IMR-90 (cell line): ENCODE results near the gene NDUFA5. TPM values are rescaled to one million over a fixed set of nuclear protein-coding genes. Genes with fewer than 3 reads are reported as not detected.

Source experiments
- ATAC-seq: fragments of 200-7000 bp; cut with Tn5 transposase; 2 replicates; pipeline ENCODE4 v1.9.1; 2020; ENCODE audit warnings: low read depth, mild to moderate bottlenecking, moderate library complexity
- Bru-seq: library from RNA; stranded (reverse); fragments of 400-500 nt; gene quantifications from one replicate; lab custom pipeline; 2021; lab: Mats Ljungman, UMichigan
- BruChase-seq, 2 experiments: library from RNA; stranded (reverse); fragments of 400-500 nt; gene quantifications; one replicate each; lab custom pipeline; 2021; lab: Mats Ljungman, UMichigan
- BruUV-seq: library from RNA; stranded (reverse); fragments of 400-500 nt; replicated peaks from 2 replicates; lab custom pipeline; 2021; lab: Mats Ljungman, UMichigan
- CTCF ChIA-PET: fragments of 300-600 bp; formaldehyde crosslinking; extraction: SDS; loops from one replicate; lab custom pipeline; 2021; ENCODE audit warnings: antibody characterized with exemption; lab: Yijun Ruan, JAX
- POLR2A ChIA-PET: fragments of 300-600 bp; sonication (Branson Sonifier 250); formaldehyde crosslinking; loops from one replicate; lab custom pipeline; 2022; ENCODE audit warnings: antibody characterized with exemption; ENCODE audit not compliant: unreplicated experiment; lab: Charles Lee
- DNase-seq: peaks from one replicate; pipeline ENCODE4 v3.0.0; 2013
- H2AFZ ChIP-seq: replicated peaks from 2 replicates; pipeline ENCODE3; 2013; ENCODE audit warnings: low read length, mild to moderate bottlenecking; ENCODE audit not compliant: poor library complexity
- H2AK5ac ChIP-seq: 2 replicates; pipeline ENCODE4 v1.6.1; 2013; ENCODE audit warnings: low read depth, low read length, inconsistent platforms
- H2AK9ac ChIP-seq: replicated peaks from 2 replicates; pipeline ENCODE3; 2013; ENCODE audit warnings: mild to moderate bottlenecking, low read depth, low read length, moderate library complexity; ENCODE audit not compliant: poor library complexity
- H2BK120ac ChIP-seq: 2 replicates; pipeline ENCODE4 v1.6.1; 2013; ENCODE audit warnings: low read depth, low read length, inconsistent platforms
- H2BK15ac ChIP-seq: 3 replicates; pipeline ENCODE4 v1.6.1; 2013; ENCODE audit warnings: low read depth, low read length, inconsistent platforms
- H2BK20ac ChIP-seq: 2 replicates; pipeline ENCODE4 v1.6.1; 2013; ENCODE audit warnings: low read depth, mild to moderate bottlenecking, inconsistent platforms, low read length, moderate library complexity
- H2BK5ac ChIP-seq: 2 replicates; pipeline ENCODE4 v1.6.1; 2013; ENCODE audit warnings: mild to moderate bottlenecking, low read depth, low read length, inconsistent platforms; ENCODE audit not compliant: poor library complexity, severe bottlenecking
- H3K14ac ChIP-seq: replicated peaks from 2 replicates; pipeline ENCODE4 v1.6.1; 2013; ENCODE audit warnings: low read depth, low read length, inconsistent platforms
- H3K18ac ChIP-seq: 2 replicates; pipeline ENCODE4 v1.6.1; 2013; ENCODE audit warnings: low read depth, low read length, control low read depth
- H3K23ac ChIP-seq: 2 replicates; pipeline ENCODE4 v1.6.1; 2013; ENCODE audit warnings: low read depth, low read length, inconsistent platforms
- H3K27ac ChIP-seq: 2 replicates; pipeline ENCODE4 v1.5.1; 2013; ENCODE audit warnings: mild to moderate bottlenecking, control low read depth, low read length; ENCODE audit not compliant: insufficient read depth
- H3K27me3 ChIP-seq: 2 replicates; pipeline ENCODE4 v1.6.1; 2013; ENCODE audit warnings: low read length; ENCODE audit not compliant: control insufficient read depth, insufficient read depth
- H3K36me3 ChIP-seq: 2 replicates; pipeline ENCODE4 v1.6.1; 2013; ENCODE audit warnings: low read length, mixed read lengths; ENCODE audit not compliant: control insufficient read depth, insufficient read depth
- H3K4ac ChIP-seq: 2 replicates; pipeline ENCODE4 v1.6.1; 2013; ENCODE audit warnings: low read depth, low read length, inconsistent platforms
- H3K4me1 ChIP-seq: 2 replicates; pipeline ENCODE4 v1.6.1; 2013; ENCODE audit warnings: low read length, mixed read lengths; ENCODE audit not compliant: control insufficient read depth, insufficient read depth
- H3K4me2 ChIP-seq: 2 replicates; pipeline ENCODE4 v1.6.1; 2013; ENCODE audit warnings: low read depth, mild to moderate bottlenecking, control low read depth, low read length, moderate library complexity
- H3K4me3 ChIP-seq: 2 replicates; pipeline ENCODE4 v1.5.1; 2013; ENCODE audit warnings: low read depth, mild to moderate bottlenecking, control low read depth, low read length, moderate library complexity; ENCODE audit not compliant: insufficient read depth
- H3K56ac ChIP-seq: 2 replicates; pipeline ENCODE4 v1.6.1; 2013; ENCODE audit warnings: low read length, inconsistent platforms; ENCODE audit not compliant: insufficient read depth; ENCODE audit errors: extremely low read depth
- H3K79me1 ChIP-seq, 2 experiments: 2 replicates each; pipeline ENCODE4 v1.6.1; 2013; ENCODE audit warnings: low read length in 2 of 2, inconsistent platforms in 1 of 2, low read depth in 1 of 2
- H3K9ac ChIP-seq: 2 replicates; pipeline ENCODE4 v1.6.1; 2013; ENCODE audit warnings: low read depth, low read length, control low read depth
- H3K9me1 ChIP-seq: 2 replicates; pipeline ENCODE4 v1.6.1; 2013; ENCODE audit warnings: low read length, inconsistent platforms; ENCODE audit not compliant: insufficient read depth
- H3K9me3 ChIP-seq: 2 replicates; pipeline ENCODE4 v1.6.1; 2013; ENCODE audit warnings: low read length; ENCODE audit not compliant: control insufficient read depth, insufficient read depth
- H4K20me1 ChIP-seq: 2 replicates; pipeline ENCODE4 v1.6.1; 2013; ENCODE audit warnings: low read length, inconsistent platforms; ENCODE audit not compliant: insufficient read depth
- H4K5ac ChIP-seq: 2 replicates; pipeline ENCODE4 v1.6.1; 2013; ENCODE audit warnings: mild to moderate bottlenecking, low read depth, low read length, control low read depth
- H4K8ac ChIP-seq, 2 experiments: 2 replicates each; pipeline ENCODE4 v1.6.1; 2013; ENCODE audit warnings: low read depth in 2 of 2, low read length in 2 of 2, control low read depth in 1 of 2, inconsistent platforms in 1 of 2
- H4K91ac ChIP-seq: 2 replicates; pipeline ENCODE4 v1.6.1; 2013; ENCODE audit warnings: low read depth, low read length, inconsistent platforms; ENCODE audit not compliant: insufficient read depth
- MAZ ChIP-seq: IDR thresholded peaks from 2 replicates; pipeline ENCODE4 v1.6.1; 2012; ENCODE audit warnings: low read depth, mild to moderate bottlenecking, low read length, improper control_type of control experiment, moderate library complexity, borderline replicate concordance
- MXI1 ChIP-seq: IDR thresholded peaks from 2 replicates; pipeline ENCODE4 v1.6.1; 2012; ENCODE audit warnings: low read depth, mild to moderate bottlenecking, low read length, moderate library complexity, borderline replicate concordance
- NFE2L2 ChIP-seq: fragments of 150-350 bp; IDR thresholded peaks from 2 replicates; pipeline ENCODE4 v1.6.1; 2016; ENCODE audit warnings: low read depth, mild to moderate bottlenecking, low read length
- POLR2A ChIP-seq: IDR thresholded peaks from 2 replicates; pipeline ENCODE4 v1.6.1; 2012; ENCODE audit warnings: mild to moderate bottlenecking, low read depth, low read length
- RAD21 ChIP-seq: IDR thresholded peaks from 2 replicates; pipeline ENCODE4 v1.6.1; 2012; ENCODE audit warnings: low read length, improper control_type of control experiment
- WGBS, 2 experiments: methylation state at CpG; one replicate each; pipeline versions ENCODE4 v1.1.5 to v1.1.7; 2013; ENCODE audit warnings: missing lambda C conversion rate in 2 of 2; ENCODE audit not compliant: insufficient read length in 1 of 2; ENCODE audit errors: extremely low coverage in 2 of 2; 5-methylcytosine and 5-hydroxymethylcytosine counted together
- dilution Hi-C: fragments of 300-500 bp; cut with HindIII; formaldehyde crosslinking; loops from one replicate; pipeline ENCODE4 v1.14.3; 2018; ENCODE audit warnings: low sequenced_read_pairs; ENCODE audit not compliant: unreplicated experiment
- in situ Hi-C: fragments of 300-500 bp; cut with MboI; formaldehyde crosslinking; loops from 3 replicates; pipeline ENCODE4 v1.14.3; 2019; ENCODE audit warnings: low sequenced_read_pairs, inconsistent platforms, mixed read lengths
- intact Hi-C: fragments of 100-400 bp; cut with micrococcal nuclease; formaldehyde crosslinking; loops from 2 replicates; pipeline ENCODE4 v1.10.0; 2022
- long read RNA-seq: library from polyadenylated mRNA; unstranded; transcript quantifications from one replicate; pipeline ENCODE4 v2.0.0, GENCODE V29; 2021; ENCODE audit not compliant: unreplicated experiment
- polyA plus RNA-seq, 3 experiments: library from polyadenylated mRNA; depleted of rRNA; stranded (reverse); fragments of >200 nt; gene quantifications; 2 replicates each; pipeline ENCODE4 v1.2.3, GENCODE V29; 2012; ENCODE audit warnings: low replicate concordance in 1 of 3
- total RNA-seq: library from RNA; depleted of rRNA; stranded (reverse); fragments of >200 nt; gene quantifications from 2 replicates; pipeline ENCODE4 v1.2.3, GENCODE V29; 2012; rRNA removed
- TF ChIP-seq, protein P1 (sequence below): fragments of 150-350 bp; IDR thresholded peaks from 2 replicates; pipeline ENCODE4 v1.6.1; 2017; ENCODE audit warnings: mild to moderate bottlenecking, antibody characterized with exemption, low read length, low read depth

The NDUFA5 gene
- 2.9 and 14.4 TPM in 2 replicates for total RNA-seq
- polyA plus RNA-seq (2012; rRNA removed), result 9.0 and 12.1 TPM in 2 replicates
- polyA plus RNA-seq (2012; cell fraction: cytosol; rRNA removed), result 0.48 and 0.86 TPM in 2 replicates
- polyA plus RNA-seq (2012; cell fraction: nucleus; rRNA removed; ENCODE audit: low replicate concordance), result 0.32 and 3.0 TPM in 2 replicates
- Bru-seq, nascent RNA, result percentile 66 among the genes with signal in this experiment
- BruChase-seq, experiment 1, labeled RNA remaining after a 6-hour chase, result percentile 61 among the genes with signal in this experiment
- BruChase-seq, experiment 2, labeled RNA remaining after a 2-hour chase, result percentile 57 among the genes with signal in this experiment
- long read RNA-seq, transcript NDUFA5-201 (5 exons, 1,901 nt), result major isoform, 71 of 78 reads
- long read RNA-seq, partial matches to known transcripts, result 1 of 78 reads
- long read RNA-seq, other reads (novel, unspliced or antisense), result 2 of 78 reads

DNA sequence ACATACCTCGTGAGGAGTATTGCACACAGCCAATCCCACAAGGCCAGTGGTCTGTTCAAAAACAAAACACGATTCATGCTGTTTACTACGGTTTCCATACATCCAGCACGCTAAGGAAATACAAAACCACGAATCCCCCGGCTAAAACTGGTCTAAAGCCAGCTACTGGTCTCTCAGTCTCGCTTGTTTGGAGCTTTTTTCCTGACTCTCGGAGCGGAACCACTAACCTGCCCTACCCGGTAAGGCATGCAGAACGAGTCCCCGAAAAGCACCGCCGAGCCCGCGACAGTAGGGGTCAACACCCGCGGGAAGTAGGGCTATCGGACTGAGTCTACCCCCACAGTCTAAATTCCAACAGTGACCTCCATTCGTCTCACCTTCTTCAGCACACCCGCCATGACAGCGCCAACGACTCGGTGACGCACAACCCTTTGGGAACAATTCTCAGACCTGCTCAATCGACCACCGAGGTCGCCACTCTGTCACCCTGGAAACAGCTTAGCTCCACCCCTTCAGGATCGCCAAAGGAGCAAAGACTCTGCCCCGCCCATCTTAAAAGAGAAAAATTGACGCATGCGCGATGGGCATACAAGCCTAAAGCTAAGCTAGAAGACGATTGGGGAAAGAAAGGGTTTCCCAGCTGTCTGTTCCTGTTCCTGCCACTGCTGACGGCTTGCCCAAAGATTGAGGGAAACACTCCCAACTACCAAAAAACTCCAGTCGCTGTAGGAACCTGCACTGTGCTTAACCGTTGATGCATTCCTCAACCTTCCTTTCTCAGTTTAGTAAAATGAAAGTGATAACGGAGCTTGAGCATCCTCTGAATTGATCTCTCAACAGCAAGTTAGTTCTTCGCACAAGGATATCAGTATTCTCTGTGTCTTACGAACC is at the start of gene NDUFA5:
Gene NDUFA5 (minus strand): TSS at position 421 of the 891 bp plus-strand sequence. CDS start 23 bp downstream, at position 398.
- Histone ChIP-seq H4K5ac (peak within 1 kb of the TSS; percentile 84), H2AK5ac (no peak within 1 kb of the TSS; the same call in 1 of the 2 replicates), H2AFZ (peak within 1 kb of the TSS; percentile 97), H3K9me1 (no peaks in the 10 kb centered on the region; the same call in 1 of the 2 replicates), H2BK20ac (peak within 1 kb of the TSS; percentile 62), H3K79me1 (peaks cover 11 to 25% of the 10 kb centered on the region in 2 experiments), H3K14ac (peak within 1 kb of the TSS; percentile 98), H3K36me3 (peaks cover 2% of the 10 kb centered on the region), H3K4me1 (no peaks in the 10 kb centered on the region), H3K23ac (peak within 1 kb of the TSS; percentile 88), H4K91ac (peak within 1 kb of the TSS; percentile 87), H3K27ac (peak within 1 kb of the TSS; percentile 72), H3K4me3 (peak within 1 kb of the TSS; percentile 66), H3K18ac (peak within 1 kb of the TSS; percentile 75), H3K9me3 (no peaks in the 10 kb centered on the region), H3K4ac (peak within 1 kb of the TSS; percentile 87), H3K9ac (peak within 1 kb of the TSS; percentile 84), H3K4me2 (peak within 1 kb of the TSS; percentile 84), H3K56ac (peak within 1 kb of the TSS; percentile 72; the same call in 1 of the 2 replicates), H4K8ac (peak within 1 kb of the TSS; percentile 87 to 95), H4K20me1 (no peaks in the 10 kb centered on the region), H2BK120ac (peak within 1 kb of the TSS; percentile 88), H2BK5ac (peak within 1 kb of the TSS; percentile 77), H2BK15ac (peak within 1 kb of the TSS; percentile 77; the same call in 2 of the 3 replicates), H2AK9ac (peak within 1 kb of the TSS; percentile 68), H3K27me3 (no peaks in the 10 kb centered on the region)
- TF ChIP-seq MAZ, result peak; percentile 44; the same call in 1 of the 2 replicates
- TF ChIP-seq MXI1, result 0 out of 2 replicates have a peak, but pooled peaks have one; percentile 54
- TF ChIP-seq, protein P1, sequence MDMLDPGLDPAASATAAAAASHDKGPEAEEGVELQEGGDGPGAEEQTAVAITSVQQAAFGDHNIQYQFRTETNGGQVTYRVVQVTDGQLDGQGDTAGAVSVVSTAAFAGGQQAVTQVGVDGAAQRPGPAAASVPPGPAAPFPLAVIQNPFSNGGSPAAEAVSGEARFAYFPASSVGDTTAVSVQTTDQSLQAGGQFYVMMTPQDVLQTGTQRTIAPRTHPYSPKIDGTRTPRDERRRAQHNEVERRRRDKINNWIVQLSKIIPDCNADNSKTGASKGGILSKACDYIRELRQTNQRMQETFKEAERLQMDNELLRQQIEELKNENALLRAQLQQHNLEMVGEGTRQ, result no peak
- no peak for TF ChIP-seq RAD21
- TF ChIP-seq NFE2L2, result no peak
- peak; percentile 64; the same call in 1 of the 2 replicates for TF ChIP-seq POLR2A
- in situ Hi-C loops (no loop called here), intact Hi-C loops (loop anchor here (1.0 to 5.0 kb wide), 3 partner anchors 21 to 190 kb away; partner anchors contain the start of genes IQUB and WASL), dilution Hi-C loops (no loop called here)
- POLR2A ChIA-PET, result interaction anchor here (1.1 kb wide), 1 partner anchor 9 kb away, joined by 3 read pairs; no protein-coding TSS in a partner anchor
- peak; percentile 99 for DNase-seq
- BruUV-seq, result no TSS peak
- WGBS, 2 experiments, result 1% methylated on average over 17 of the region's 40 CpGs; no CpG with 5 or more reads in 1 of the 2 experiments
- peak; percentile 99 for ATAC-seq
- CTCF ChIA-PET, result interaction anchor here (0.7 kb wide), 1 partner anchor 21 kb away, joined by 3 read pairs; no protein-coding TSS in a partner anchor
